HG03025 (cell line): ENCODE results near the gene NEAT1.

ENCODE experiments used
- ATAC-seq: cut with Tn5 transposase; IDR thresholded peaks from one replicate; pipeline ENCODE4 v1.9.1; 2021; ENCODE audit warnings: mild to moderate bottlenecking, moderate library complexity; ENCODE audit not compliant: unreplicated experiment, low FRiP score

Gene NEAT1

GRCh38 chr11:65477149-65477965, 54.8 kb downstream of the NEAT1 start:
- ATAC-seq, result peak; percentile 68

GRCh38 chr11:65478388-65479183, 56.0 kb downstream of the NEAT1 start:
- no peak for ATAC-seq

GRCh38 chr11:65479184-65480145, 56.9 kb downstream of the NEAT1 start:
- ATAC-seq, result no peak

- ATAC-seq, result no peak
Observed at GRCh38 chr11:65482306-65482850, 59.8 kb downstream of the NEAT1 start.

GRCh38 chr11:65485920-65486219, 63.3 kb downstream of the NEAT1 start:
- no peak for ATAC-seq

GRCh38 chr11:65486570-65487466, 64.2 kb downstream of the NEAT1 start:
- no peak for ATAC-seq

DNA sequence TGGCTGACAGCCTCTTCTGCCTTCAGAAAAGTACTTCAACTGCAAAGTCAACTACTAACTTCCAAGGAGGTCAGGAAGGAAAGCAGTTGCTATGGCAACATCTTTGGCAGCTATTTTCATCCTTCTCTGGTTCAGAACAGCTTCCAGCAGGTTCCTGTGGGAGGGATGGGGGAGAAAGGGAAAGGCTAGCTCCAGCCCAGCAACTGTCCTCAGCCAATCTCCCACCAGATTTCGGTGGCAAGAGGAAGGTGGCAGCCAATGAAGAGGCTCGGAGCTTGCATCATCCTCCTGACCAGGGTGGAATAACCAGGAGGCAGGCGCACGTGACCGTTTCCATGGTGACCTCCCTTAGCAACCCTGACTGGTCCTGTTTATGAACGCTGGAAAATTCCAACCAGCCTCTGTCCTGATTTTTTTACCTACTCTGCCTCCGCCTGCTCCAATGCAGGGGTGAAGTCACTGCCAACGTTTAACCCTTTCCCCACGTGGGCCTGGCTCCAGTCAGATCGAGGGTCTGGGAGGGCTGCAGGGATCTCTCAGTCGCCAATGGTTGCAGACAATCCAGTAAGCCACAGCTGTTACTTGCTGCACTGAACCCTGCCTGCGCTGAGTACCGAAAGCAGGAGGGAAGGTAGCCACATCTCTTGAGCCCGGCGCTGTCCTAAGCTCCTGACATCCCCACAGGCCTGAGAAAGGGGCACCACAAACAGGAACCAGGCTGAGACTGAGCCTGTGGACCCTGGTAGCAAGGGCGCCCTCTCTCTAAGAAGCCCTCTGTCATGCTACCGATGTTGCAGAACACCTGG, 65.1 kb downstream of the NEAT1 start:
- ATAC-seq, result no peak

DNA sequence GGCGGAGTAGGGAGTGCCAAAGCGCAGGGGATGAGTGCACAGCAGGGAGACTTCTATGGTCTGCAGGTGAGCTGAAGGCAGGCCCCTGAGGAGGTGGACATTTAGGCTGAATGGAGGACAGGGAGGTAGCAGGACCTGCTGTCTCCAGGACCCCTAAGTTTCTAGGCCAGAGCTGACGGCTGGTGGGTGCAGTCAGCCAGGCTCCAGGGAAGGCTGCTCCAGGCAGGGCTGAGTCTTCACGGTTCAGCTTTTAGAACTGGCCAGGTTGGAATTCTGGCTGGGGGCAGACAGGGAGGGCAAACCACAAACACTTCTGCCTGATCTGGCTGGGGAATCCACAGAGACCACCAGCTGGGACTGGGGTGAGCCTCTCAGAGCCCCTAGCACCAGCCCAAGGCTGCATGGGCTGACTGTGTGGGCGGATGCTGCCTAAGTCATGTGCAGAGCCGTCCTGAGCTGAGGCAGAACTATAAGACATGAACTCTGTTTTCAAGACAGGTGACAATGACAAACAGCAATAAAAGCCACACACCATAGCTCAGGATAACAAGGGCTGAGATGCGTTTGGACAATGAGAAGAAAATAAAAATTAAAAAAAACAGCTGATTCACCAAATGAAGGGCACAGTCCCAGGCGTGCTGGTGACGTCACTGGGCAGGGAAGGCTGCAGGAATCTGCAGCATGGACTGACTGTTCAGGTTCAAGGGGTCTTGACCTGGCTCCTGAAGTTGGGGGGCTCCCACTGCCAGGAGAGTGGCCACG, 65.9 kb downstream of the NEAT1 start:
- no peak for ATAC-seq

DNA sequence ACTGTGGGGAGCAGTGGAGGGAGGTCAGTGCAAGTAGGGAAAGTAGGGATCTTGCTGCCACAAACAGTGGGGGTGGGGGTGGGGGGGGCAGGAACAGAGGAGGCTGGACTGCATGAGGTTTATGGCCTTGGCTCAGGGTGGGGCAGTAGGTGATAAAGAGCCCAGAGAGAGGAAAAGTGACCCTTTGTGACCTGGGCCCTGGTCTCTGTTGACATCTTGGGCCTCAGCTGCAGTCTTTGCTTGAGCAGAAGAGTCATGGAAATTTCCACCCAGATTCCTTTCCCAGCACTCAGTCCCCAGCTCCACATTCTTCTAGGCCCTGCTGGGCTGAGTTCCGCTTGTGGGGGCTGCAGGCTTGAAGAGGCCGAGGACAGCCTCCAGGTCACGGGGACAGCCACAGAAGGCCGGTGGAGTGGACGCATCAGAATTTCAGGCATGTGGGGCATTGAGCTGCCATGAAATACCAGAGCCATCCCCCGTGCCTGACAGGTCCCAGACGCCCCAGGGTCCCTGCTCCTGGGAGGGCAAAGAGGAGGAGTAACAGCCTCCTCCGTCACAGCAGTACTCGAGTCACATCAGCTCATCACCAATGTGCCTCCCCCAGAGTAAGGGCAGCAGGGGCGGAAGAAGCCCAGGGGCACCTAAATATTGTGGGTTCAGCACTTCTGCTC, 66.6 kb downstream of the NEAT1 start:
- ATAC-seq, result no peak

- no peak for ATAC-seq
Observed at GRCh38 chr11:65489706-65490320, 67.2 kb downstream of the NEAT1 start.

DNA sequence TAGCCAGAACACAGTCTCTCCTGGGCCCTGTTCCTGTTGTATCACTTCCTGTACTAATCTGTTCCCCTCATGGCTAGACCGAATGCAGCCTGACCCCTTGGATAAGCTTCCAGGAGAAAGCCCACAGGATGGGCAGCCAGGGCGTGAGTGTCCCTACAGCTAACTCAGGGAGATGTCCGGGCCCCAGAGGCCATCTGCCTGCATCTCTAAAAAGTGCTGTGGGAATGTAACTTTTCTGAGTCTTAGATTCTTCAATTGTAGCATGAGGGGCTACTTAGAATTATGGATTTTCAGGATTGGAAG, 68.5 kb downstream of the NEAT1 start:
- ATAC-seq, result no peak

DNA sequence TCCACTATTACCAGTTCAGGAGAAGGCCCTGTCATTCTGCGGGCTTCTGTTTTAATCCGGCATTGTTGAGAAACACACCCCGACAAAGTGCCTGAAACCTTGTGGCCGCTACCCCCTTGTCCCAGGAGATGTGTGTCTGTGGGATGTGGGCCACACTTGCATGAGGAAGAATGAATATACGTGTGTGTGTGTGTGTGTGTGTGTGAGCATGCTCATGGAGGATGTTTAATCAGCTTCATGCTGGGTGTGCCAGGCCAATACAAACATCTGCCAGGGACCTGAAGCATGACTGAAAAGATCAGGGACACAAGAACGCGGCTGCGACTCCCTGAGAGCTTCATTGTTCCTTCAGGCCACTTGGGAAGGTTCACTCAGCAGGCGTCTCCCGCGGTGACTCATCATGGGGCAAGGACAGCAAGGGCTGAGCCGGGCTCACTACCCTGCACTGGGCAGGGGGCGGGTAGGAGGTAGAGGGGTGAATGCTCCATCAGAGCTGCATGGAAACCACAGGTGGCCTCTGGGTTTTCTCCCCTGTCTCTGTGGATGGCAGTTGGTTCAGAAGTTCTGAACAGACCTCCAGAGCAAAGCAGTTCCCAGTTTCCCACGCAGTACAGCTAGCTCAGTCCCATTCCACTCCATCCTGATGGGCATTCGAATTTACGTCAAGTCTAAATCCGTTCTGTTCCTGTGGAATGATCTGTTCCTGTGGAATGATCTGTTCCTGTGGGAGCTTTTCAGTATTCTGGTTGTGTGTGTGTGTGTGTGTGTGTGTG, 69.2 kb downstream of the NEAT1 start:
- ATAC-seq, result no peak

GRCh38 chr11:65492387-65492636, 69.7 kb downstream of the NEAT1 start:
- no peak for ATAC-seq

DNA sequence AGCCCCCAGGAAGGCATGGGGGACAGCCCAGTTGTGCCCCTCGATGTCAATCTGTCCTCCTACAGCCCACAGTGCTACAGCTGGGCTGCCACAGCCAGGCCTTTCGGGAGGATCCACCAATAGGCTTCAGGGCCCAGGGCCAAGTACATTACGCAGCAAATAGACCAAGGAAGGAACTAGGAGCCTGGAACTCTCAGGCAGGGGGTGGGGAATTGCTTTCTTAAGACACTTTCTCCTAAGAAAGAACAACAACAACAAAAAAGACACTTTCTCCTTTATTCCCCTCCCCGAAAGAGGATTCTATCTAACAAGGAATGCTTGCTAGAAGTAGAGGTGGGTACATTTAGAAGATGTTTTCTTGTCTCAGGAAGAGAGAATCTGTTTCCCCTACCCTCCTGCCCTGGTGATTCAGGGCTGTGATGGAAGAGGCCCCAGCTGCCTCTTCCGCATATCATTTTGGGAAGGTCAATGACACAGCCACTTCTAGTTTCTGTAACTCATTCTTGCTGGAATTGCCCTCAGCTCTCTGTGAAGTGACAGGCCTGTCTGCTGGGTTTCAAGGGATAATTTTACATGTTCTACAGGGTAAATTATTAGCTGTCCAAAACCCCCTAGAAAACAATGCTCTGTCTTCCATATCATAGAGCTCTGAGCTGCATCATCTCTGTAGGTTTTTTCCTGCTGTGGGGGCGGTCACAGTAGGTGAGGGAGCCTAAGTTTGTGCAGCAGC, 70.2 kb downstream of the NEAT1 start:
- no peak for ATAC-seq

DNA sequence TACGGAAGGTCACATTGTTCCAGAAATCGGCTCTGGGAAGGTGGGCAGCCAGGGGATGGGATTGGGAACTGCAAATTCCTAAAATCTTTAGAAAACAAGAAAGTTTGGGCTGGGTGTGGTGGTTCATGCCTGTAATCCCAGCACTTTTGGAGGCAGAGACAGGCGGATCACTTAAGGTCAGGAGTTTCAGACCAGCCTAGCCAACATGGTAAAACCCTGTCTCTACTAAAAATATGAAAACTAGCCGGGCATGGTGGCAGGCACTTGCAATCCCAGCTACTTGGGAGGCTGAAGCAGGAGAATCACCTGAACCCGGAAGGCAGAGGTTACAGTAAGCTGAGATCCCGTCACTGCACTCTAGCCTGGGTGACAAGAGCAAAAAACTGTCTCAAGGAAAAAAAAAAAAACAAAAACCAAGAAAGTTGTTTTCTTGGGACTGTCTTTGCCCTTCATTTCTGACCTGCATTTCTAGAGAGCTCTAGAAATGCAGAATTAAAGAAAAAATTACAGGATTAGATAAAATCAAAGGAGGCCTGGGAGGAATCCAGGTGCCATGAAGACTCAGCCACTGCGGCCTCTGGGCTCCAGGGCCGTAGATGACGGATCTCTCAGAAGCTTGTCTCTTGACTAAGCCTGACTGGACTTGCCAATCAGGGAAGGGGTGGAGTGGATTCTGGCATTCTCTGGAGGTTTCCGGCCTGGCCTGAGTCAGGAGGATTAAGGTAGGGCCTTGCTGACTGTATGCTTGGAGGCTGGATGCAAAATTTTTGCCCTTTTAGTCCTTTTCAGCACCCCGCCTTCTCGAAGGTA, 71.0 kb downstream of the NEAT1 start:
- no peak for ATAC-seq
